Measurements from ENCODE around the gene CRISPLD2. TPM values are rescaled to one million over a fixed set of nuclear protein-coding genes. Genes with fewer than 3 reads are reported as not detected.

The CRISPLD2 gene
- total RNA-seq, 1 experiment from 2014 or later, result 0.28 TPM

DNA sequence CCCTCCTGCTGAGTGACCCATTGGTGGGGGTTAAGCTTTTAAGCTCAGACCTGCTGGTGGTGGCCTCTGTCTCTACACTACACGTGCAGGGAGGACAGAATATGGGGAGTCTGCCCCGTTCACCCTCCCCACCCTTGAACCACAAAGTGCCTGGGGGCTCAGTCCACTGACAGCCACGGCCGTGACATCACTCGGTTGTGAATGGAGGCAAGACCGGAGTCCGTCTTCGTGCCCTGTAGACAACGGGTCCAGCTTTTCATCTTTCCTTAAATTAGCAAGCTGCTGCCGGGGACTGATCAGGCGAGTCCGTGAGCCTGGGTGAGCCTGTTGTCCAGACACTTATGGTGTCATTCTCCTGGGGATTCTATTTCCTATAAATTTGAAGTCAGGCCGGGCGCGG, 67.4 kb downstream of the CRISPLD2 start:
- Mint-ChIP-seq H3K4me1 (ENCODE audit: insufficient read depth, unreplicated experiment) (peaks cover 6% of the 10 kb centered on the region), H3K9me3 (ENCODE audit: unreplicated experiment) (no peaks in the 10 kb centered on the region), H3K4me3 (ENCODE audit: unreplicated experiment) (no peak overlapping the region), H3K27ac (ENCODE audit: low read depth, unreplicated experiment) (no peak overlapping the region), H3K36me3 (ENCODE audit: insufficient read depth, unreplicated experiment) (no peaks in the 10 kb centered on the region), H3K27me3 (ENCODE audit: insufficient read depth, unreplicated experiment) (no peaks in the 10 kb centered on the region)
- BruUV-seq (replicated peaks), result no TSS peak
- DNase-seq (ENCODE audit: unreplicated experiment), result no peak
- intact Hi-C loops (cut with micrococcal nuclease), result no loop called here
- TF ChIP-seq, protein P1, sequence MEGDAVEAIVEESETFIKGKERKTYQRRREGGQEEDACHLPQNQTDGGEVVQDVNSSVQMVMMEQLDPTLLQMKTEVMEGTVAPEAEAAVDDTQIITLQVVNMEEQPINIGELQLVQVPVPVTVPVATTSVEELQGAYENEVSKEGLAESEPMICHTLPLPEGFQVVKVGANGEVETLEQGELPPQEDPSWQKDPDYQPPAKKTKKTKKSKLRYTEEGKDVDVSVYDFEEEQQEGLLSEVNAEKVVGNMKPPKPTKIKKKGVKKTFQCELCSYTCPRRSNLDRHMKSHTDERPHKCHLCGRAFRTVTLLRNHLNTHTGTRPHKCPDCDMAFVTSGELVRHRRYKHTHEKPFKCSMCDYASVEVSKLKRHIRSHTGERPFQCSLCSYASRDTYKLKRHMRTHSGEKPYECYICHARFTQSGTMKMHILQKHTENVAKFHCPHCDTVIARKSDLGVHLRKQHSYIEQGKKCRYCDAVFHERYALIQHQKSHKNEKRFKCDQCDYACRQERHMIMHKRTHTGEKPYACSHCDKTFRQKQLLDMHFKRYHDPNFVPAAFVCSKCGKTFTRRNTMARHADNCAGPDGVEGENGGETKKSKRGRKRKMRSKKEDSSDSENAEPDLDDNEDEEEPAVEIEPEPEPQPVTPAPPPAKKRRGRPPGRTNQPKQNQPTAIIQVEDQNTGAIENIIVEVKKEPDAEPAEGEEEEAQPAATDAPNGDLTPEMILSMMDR (IDR thresholded peaks at IDR 0.05; ENCODE audit: unreplicated experiment), result no peak
- POLR2A ChIA-PET, result interaction anchor here (0.6 kb wide), 1 partner anchor 42 kb away, joined by 4 read pairs; no protein-coding TSS in a partner anchor
- CTCF ChIA-PET, result interaction anchor here (0.5 to 0.8 kb wide), 3 partner anchors 15 to 81 kb away, joined by 3 to 5 read pairs (median 3); no protein-coding TSS in a partner anchor

DNA sequence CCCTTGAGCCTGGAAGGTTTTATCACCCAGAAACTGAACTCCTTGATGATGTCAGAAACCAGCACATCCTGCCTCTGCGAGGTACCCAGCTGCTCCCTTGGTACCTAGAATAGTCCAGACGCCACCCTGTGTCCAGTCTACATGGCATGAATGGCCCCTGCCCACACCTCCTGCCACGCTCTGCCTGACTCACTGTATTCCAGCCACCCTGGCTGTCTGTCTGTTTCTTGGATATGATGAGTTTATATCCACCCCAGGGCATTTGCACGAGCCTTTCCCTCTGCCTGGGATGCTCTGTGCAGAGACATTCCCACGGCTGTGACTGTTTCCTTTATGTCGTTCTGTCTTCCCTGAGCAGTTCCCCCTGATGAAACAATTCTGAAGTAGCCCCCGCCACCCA, 68.7 kb downstream of the CRISPLD2 start:
- Mint-ChIP-seq H3K27ac (ENCODE audit: low read depth, unreplicated experiment) (no peak overlapping the region), H3K27me3 (ENCODE audit: insufficient read depth, unreplicated experiment) (no peaks in the 10 kb centered on the region), H3K9me3 (ENCODE audit: unreplicated experiment) (no peaks in the 10 kb centered on the region), H3K4me3 (ENCODE audit: unreplicated experiment) (no peak overlapping the region), H3K36me3 (ENCODE audit: insufficient read depth, unreplicated experiment) (no peaks in the 10 kb centered on the region), H3K4me1 (ENCODE audit: insufficient read depth, unreplicated experiment) (peaks cover 6% of the 10 kb centered on the region)
- DNase-seq (ENCODE audit: unreplicated experiment), result peak; percentile 54
- TF ChIP-seq, protein P1 (IDR thresholded peaks at IDR 0.05; ENCODE audit: unreplicated experiment), result no peak
- POLR2A ChIA-PET, result no interaction called here
- CTCF ChIA-PET, result interaction anchor here (0.5 kb wide), 1 partner anchor 82 kb away, joined by 3 read pairs; no protein-coding TSS in a partner anchor
- BruUV-seq (replicated peaks), result no TSS peak
- intact Hi-C loops (cut with micrococcal nuclease), result no loop called here

DNA sequence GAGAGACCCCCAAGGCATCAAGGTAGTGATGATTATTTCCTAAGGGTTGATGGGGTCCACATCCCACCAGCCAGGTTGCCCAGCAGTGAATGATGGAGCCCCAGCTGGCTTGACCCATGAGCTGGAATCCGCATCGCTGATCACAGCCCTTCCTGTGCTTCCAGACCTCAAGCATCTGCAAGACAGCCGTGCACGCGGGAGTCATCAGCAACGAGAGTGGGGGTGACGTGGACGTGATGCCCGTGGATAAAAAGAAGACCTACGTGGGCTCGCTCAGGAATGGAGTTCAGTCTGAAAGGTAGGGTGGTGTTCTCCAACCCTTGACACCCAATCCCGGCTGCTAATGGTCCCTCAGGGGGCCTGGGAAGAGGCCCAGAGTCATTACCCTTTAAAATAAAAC, 69.3 kb downstream of the CRISPLD2 start:
- Mint-ChIP-seq H3K36me3 (ENCODE audit: insufficient read depth, unreplicated experiment) (no peaks in the 10 kb centered on the region), H3K4me3 (ENCODE audit: unreplicated experiment) (no peak overlapping the region), H3K9me3 (ENCODE audit: unreplicated experiment) (no peaks in the 10 kb centered on the region), H3K27me3 (ENCODE audit: insufficient read depth, unreplicated experiment) (no peaks in the 10 kb centered on the region), H3K4me1 (ENCODE audit: insufficient read depth, unreplicated experiment) (peaks cover 6% of the 10 kb centered on the region), H3K27ac (ENCODE audit: low read depth, unreplicated experiment) (no peak overlapping the region)
- no TSS peak for BruUV-seq (replicated peaks)
- TF ChIP-seq, protein P1 (IDR thresholded peaks at IDR 0.05; ENCODE audit: unreplicated experiment), result no peak
- DNase-seq (ENCODE audit: unreplicated experiment), result no peak
- intact Hi-C loops (cut with micrococcal nuclease), result no loop called here
- ChIA-PET POLR2A (no interaction called here), CTCF (interaction anchor here (0.5 to 0.6 kb wide), 2 partner anchors 81 to 216 kb away, joined by 3 read pairs; no protein-coding TSS in a partner anchor)

DNA sequence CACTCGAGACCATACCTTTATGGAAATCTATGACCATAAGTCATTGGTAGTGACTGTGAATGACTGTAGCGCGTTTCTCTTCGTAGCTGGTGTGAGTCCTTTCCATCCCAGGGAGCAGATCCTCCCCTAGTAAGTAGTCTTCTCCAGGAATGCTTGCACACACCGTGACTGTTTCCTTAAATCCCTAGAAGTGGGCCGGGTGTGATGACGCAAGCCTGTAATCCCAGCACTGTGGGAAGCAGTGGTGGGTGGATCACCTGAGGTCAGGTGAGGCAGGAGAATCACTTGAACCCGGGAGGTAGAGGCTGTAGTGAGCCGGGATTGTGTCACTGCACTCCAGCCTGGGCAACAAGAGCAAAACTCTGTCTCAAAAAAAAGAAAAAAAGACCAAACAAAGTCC, 70.6 kb downstream of the CRISPLD2 start:
- Mint-ChIP-seq H3K27me3 (ENCODE audit: insufficient read depth, unreplicated experiment) (no peaks in the 10 kb centered on the region), H3K36me3 (ENCODE audit: insufficient read depth, unreplicated experiment) (no peaks in the 10 kb centered on the region), H3K4me3 (ENCODE audit: unreplicated experiment) (no peak overlapping the region), H3K9me3 (ENCODE audit: unreplicated experiment) (no peaks in the 10 kb centered on the region), H3K4me1 (ENCODE audit: insufficient read depth, unreplicated experiment) (no peaks in the 10 kb centered on the region), H3K27ac (ENCODE audit: low read depth, unreplicated experiment) (no peak overlapping the region)
- TF ChIP-seq, protein P1 (IDR thresholded peaks at IDR 0.05; ENCODE audit: unreplicated experiment), result no peak
- CTCF ChIA-PET, result no interaction called here
- POLR2A ChIA-PET, result no interaction called here
- BruUV-seq (replicated peaks), result no TSS peak
- DNase-seq (ENCODE audit: unreplicated experiment), result peak; percentile 35
- intact Hi-C loops (cut with micrococcal nuclease), result no loop called here

Measured in MCF 10A (cell line).